ENCODE data around the gene RUNX1.
A peak's percentile ranks its signal among the peaks of the same experiment; 100 is the strongest.

RUNX1 gene

GRCh38 chr21:35002879-35003722 is 46.0 kb downstream of the RUNX1 start:
- no peak overlapping the region for H3K4me3 ChIP-seq (ENCODE audit: low read depth, low read length)
- peak; percentile 72 for DNase-seq (ENCODE audit: low read depth)
- TF ChIP-seq POLR2A (IDR thresholded peaks at IDR 0.05; ENCODE audit: extremely low read depth, insufficient read length): no peak
- TF ChIP-seq MAX (IDR thresholded peaks at IDR 0.05; ENCODE audit: low read depth, low read length): no peak
- no peak for TF ChIP-seq MYC (IDR thresholded peaks at IDR 0.05; ENCODE audit: low read depth, low read length)
- no peak for TF ChIP-seq CTCF (IDR thresholded peaks at IDR 0.05; ENCODE audit: low read depth, low read length)

- TF ChIP-seq MAX (IDR thresholded peaks at IDR 0.05; ENCODE audit: low read depth, low read length) (no peak), CTCF (IDR thresholded peaks at IDR 0.05; ENCODE audit: low read depth, low read length) (no peak), POLR2A (IDR thresholded peaks at IDR 0.05; ENCODE audit: extremely low read depth, insufficient read length) (no peak)
- DNase-seq (ENCODE audit: low read depth): no peak
Observed at GRCh38 chr21:34999397-34999941, 49.6 kb downstream of the RUNX1 start.

GRCh38 chr21:34998176-34998575 is 50.9 kb downstream of the RUNX1 start:
- TF ChIP-seq MYC (IDR thresholded peaks at IDR 0.05; ENCODE audit: low read depth, low read length): no peak
- no peak for TF ChIP-seq MAX (IDR thresholded peaks at IDR 0.05; ENCODE audit: low read depth, low read length)
- DNase-seq (ENCODE audit: low read depth): no peak

More at GRCh38 chr21:34999397-34999941, 49.6 kb downstream of the RUNX1 start:
- H3K4me3 ChIP-seq (ENCODE audit: low read depth, low read length): no peak overlapping the region

GRCh38 chr21:34997294-34997693 is 51.8 kb downstream of the RUNX1 start:
- TF ChIP-seq MYC (IDR thresholded peaks at IDR 0.05; ENCODE audit: low read depth, low read length) (no peak), CTCF (IDR thresholded peaks at IDR 0.05; ENCODE audit: low read depth, low read length) (no peak), MAX (IDR thresholded peaks at IDR 0.05; ENCODE audit: low read depth, low read length) (no peak), POLR2A (IDR thresholded peaks at IDR 0.05; ENCODE audit: extremely low read depth, insufficient read length) (no peak)
- H3K4me3 ChIP-seq (ENCODE audit: low read depth, low read length): no peak overlapping the region
- no peak for DNase-seq (ENCODE audit: low read depth)

More at GRCh38 chr21:34998176-34998575, 50.9 kb downstream of the RUNX1 start:
- H3K4me3 ChIP-seq (ENCODE audit: low read depth, low read length): no peak overlapping the region

GRCh38 chr21:34996304-34997101 is 52.6 kb downstream of the RUNX1 start:
- H3K4me3 ChIP-seq (ENCODE audit: low read depth, low read length): no peak overlapping the region
- TF ChIP-seq MAX (IDR thresholded peaks at IDR 0.05; ENCODE audit: low read depth, low read length): no peak
- no peak for TF ChIP-seq MYC (IDR thresholded peaks at IDR 0.05; ENCODE audit: low read depth, low read length)
- TF ChIP-seq CTCF (IDR thresholded peaks at IDR 0.05; ENCODE audit: low read depth, low read length): no peak
- TF ChIP-seq POLR2A (IDR thresholded peaks at IDR 0.05; ENCODE audit: extremely low read depth, insufficient read length): no peak
- no peak for DNase-seq (ENCODE audit: low read depth)

- no peak overlapping the region for H3K4me3 ChIP-seq (ENCODE audit: low read depth, low read length)
- DNase-seq (ENCODE audit: low read depth): no peak
- TF ChIP-seq MYC (IDR thresholded peaks at IDR 0.05; ENCODE audit: low read depth, low read length) (no peak), POLR2A (IDR thresholded peaks at IDR 0.05; ENCODE audit: extremely low read depth, insufficient read length) (no peak), MAX (IDR thresholded peaks at IDR 0.05; ENCODE audit: low read depth, low read length) (no peak), CTCF (IDR thresholded peaks at IDR 0.05; ENCODE audit: low read depth, low read length) (no peak)
Observed at GRCh38 chr21:34995979-34996303, 53.2 kb downstream of the RUNX1 start.
